22Rv1 (cell line): Measurements from ENCODE around the gene ZNF174.
A peak's percentile ranks its signal among the peaks of the same experiment; 100 is the strongest.

Experiments used
- H3K27ac ChIP-seq: fragments of 450-650 bp; 2 replicates; pipeline ENCODE4 v1.5.1; 2017
- ZFX ChIP-seq: fragments of 450-650 bp; IDR thresholded peaks from 2 replicates; pipeline ENCODE4 v1.6.1; 2017; ENCODE audit warnings: antibody characterized with exemption, borderline replicate concordance
- TF ChIP-seq, protein P1 (sequence below): fragments of 450-650 bp; IDR thresholded peaks from 2 replicates; pipeline ENCODE4 v1.5.1; 2017; ENCODE audit warnings: mild to moderate bottlenecking

ZNF174 gene

GRCh38 chr16:3400779-3401688, at the start of gene ZNF174, which contains the start of gene ZSCAN32:
TSS of gene ZNF174 (plus strand) at chr16:3401215. CDS start at chr16:3402005, 790 bp downstream.
TSS of gene ZSCAN32 (minus strand) at chr16:3401004. CDS start at chr16:3397557, 3,447 bp downstream.
- no peak for TF ChIP-seq ZFX
- TF ChIP-seq, protein P1, sequence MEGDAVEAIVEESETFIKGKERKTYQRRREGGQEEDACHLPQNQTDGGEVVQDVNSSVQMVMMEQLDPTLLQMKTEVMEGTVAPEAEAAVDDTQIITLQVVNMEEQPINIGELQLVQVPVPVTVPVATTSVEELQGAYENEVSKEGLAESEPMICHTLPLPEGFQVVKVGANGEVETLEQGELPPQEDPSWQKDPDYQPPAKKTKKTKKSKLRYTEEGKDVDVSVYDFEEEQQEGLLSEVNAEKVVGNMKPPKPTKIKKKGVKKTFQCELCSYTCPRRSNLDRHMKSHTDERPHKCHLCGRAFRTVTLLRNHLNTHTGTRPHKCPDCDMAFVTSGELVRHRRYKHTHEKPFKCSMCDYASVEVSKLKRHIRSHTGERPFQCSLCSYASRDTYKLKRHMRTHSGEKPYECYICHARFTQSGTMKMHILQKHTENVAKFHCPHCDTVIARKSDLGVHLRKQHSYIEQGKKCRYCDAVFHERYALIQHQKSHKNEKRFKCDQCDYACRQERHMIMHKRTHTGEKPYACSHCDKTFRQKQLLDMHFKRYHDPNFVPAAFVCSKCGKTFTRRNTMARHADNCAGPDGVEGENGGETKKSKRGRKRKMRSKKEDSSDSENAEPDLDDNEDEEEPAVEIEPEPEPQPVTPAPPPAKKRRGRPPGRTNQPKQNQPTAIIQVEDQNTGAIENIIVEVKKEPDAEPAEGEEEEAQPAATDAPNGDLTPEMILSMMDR, result no peak
- peak within 1 kb of the TSS; percentile 81 for H3K27ac ChIP-seq

- TF ChIP-seq ZFX, result no peak
- TF ChIP-seq, protein P1, result no peak
- H3K27ac ChIP-seq, result no peak within 1 kb of the TSS
Observed at GRCh38 chr16:3355589-3355988, 45.4 kb upstream of the ZNF174 start, which contains the start of gene OR2C1. TSS of gene OR2C1 (plus strand) at chr16:3355889. CDS start at chr16:3355941, 52 bp downstream.

- no peak overlapping the region for H3K27ac ChIP-seq
- no peak for TF ChIP-seq ZFX
- TF ChIP-seq, protein P1, result peak; percentile 68
Observed at GRCh38 chr16:3356118-3356517, 44.9 kb upstream of the ZNF174 start.

GRCh38 chr16:3358871-3359270, 42.1 kb upstream of the ZNF174 start:
- H3K27ac ChIP-seq, result no peak overlapping the region
- TF ChIP-seq ZFX, result no peak
- TF ChIP-seq, protein P1, result no peak

- TF ChIP-seq, protein P1, result no peak
- no peak for TF ChIP-seq ZFX
- H3K27ac ChIP-seq, result no peak overlapping the region
Observed at GRCh38 chr16:3362931-3363330, 38.1 kb upstream of the ZNF174 start.

GRCh38 chr16:3363793-3364192, 37.2 kb upstream of the ZNF174 start:
- TF ChIP-seq, protein P1, result no peak
- TF ChIP-seq ZFX, result no peak
- H3K27ac ChIP-seq, result peak overlapping the region; percentile 90
